H1 (cell line): ENCODE measurements around the gene SSTR4. TPM values are rescaled to one million over a fixed set of nuclear protein-coding genes. Genes with fewer than 3 reads are reported as not detected.

Source experiments
- CTCF ChIA-PET: fragments of 300-600 bp; sonication (Branson Sonifier 250); formaldehyde crosslinking; loops from one replicate; lab custom pipeline; 2021; ENCODE audit not compliant: partially characterized antibody; lab: Charles Lee
- POLR2A ChIA-PET: fragments of 300-600 bp; sonication (Branson Sonifier 250); formaldehyde crosslinking; loops from one replicate; lab custom pipeline; 2021; ENCODE audit warnings: inconsistent platforms; ENCODE audit not compliant: partially characterized antibody; lab: Charles Lee
- DNase-seq, 2 experiments: peaks; one replicate each; pipeline versions ENCODE4 v3.0.0 to v3.0.0-alpha.2; 2010 to 2022; ENCODE audit warnings: low spot score in 2 of 2, low read depth in 1 of 2, mixed read lengths in 1 of 2
- FAIRE-seq: peaks from 2 replicates; lab custom pipeline; 2011; peaks lifted over from hg19 to GRCh38; lab: Jason Lieb, UNC
- H2AFZ ChIP-seq: 2 replicates; pipeline ENCODE4 v1.8.1; 2012; ENCODE audit warnings: low read length, inconsistent platforms
- H2AK5ac ChIP-seq: 2 replicates; pipeline ENCODE4 v1.6.1; 2013; ENCODE audit warnings: low read depth, low read length
- H2BK120ac ChIP-seq: replicated peaks from 2 replicates; pipeline ENCODE3; 2013; ENCODE audit warnings: low read depth, low read length, inconsistent platforms
- H2BK12ac ChIP-seq: 2 replicates; pipeline ENCODE4 v1.6.1; 2013; ENCODE audit warnings: low read depth, low read length
- H2BK15ac ChIP-seq: 2 replicates; pipeline ENCODE4 v1.6.1; 2013; ENCODE audit warnings: low read length
- H2BK20ac ChIP-seq: 2 replicates; pipeline ENCODE4 v1.6.1; 2013; ENCODE audit warnings: low read length
- H2BK5ac ChIP-seq: 2 replicates; pipeline ENCODE4 v1.6.1; 2013; ENCODE audit warnings: low read depth, low read length
- H3K14ac ChIP-seq: 2 replicates; pipeline ENCODE4 v1.6.1; 2013; ENCODE audit warnings: inconsistent platforms; ENCODE audit not compliant: insufficient read length
- H3K18ac ChIP-seq: 2 replicates; pipeline ENCODE4 v1.6.1; 2013; ENCODE audit warnings: low read length; ENCODE audit errors: extremely low read depth
- H3K23ac ChIP-seq: 2 replicates; pipeline ENCODE4 v1.6.1; 2013; ENCODE audit warnings: inconsistent platforms; ENCODE audit not compliant: insufficient read length
- H3K23me2 ChIP-seq: 2 replicates; pipeline ENCODE4 v1.6.1; 2013; ENCODE audit warnings: low read depth, low read length
- H3K27ac ChIP-seq: 2 replicates; pipeline ENCODE4 v1.6.1; 2011; ENCODE audit warnings: low read depth, low read length, inconsistent platforms
- H3K27me3 ChIP-seq, 4 experiments: replicated peaks in 1 of 4; 1 replicate in 1 of 4; 2 replicates in 3 of 4; pipeline versions ENCODE4 v1.6.1 to v1.8.1; 2011 to 2013; ENCODE audit warnings: low read length in 3 of 4, mild to moderate bottlenecking in 3 of 4, inconsistent platforms in 2 of 4, mixed read lengths in 2 of 4, moderate library complexity in 1 of 4; ENCODE audit not compliant: control insufficient read depth in 3 of 4, insufficient read depth in 3 of 4; ENCODE audit errors: extremely low read depth in 1 of 4
- H3K36me3 ChIP-seq, 4 experiments: 2 replicates each; pipeline versions ENCODE4 v1.6.1 to v1.8.1; 2011 to 2013; ENCODE audit warnings: mild to moderate bottlenecking in 4 of 4, low read length in 3 of 4, moderate library complexity in 2 of 4, control low read depth in 1 of 4, inconsistent platforms in 1 of 4; ENCODE audit not compliant: insufficient read depth in 4 of 4, control insufficient read depth in 2 of 4
- H3K4ac ChIP-seq: replicated peaks from 2 replicates; pipeline ENCODE3; 2013; ENCODE audit warnings: low read length, low read depth, mixed read lengths, inconsistent platforms; ENCODE audit not compliant: insufficient read length
- H3K4me1 ChIP-seq, 4 experiments: replicated peaks in 1 of 4; 1 replicate in 1 of 4; 2 replicates in 3 of 4; pipeline versions ENCODE4 v1.6.1 to v1.8.1; 2011 to 2013; ENCODE audit warnings: low read length in 3 of 4, inconsistent platforms in 2 of 4, mixed read lengths in 1 of 4; ENCODE audit not compliant: insufficient read depth in 4 of 4, control insufficient read depth in 3 of 4
- H3K4me2 ChIP-seq, 2 experiments: 2 replicates each; pipeline versions ENCODE4 v1.6.1 to v1.8.1; 2011 to 2013; ENCODE audit warnings: low read depth in 2 of 2, low read length in 2 of 2, control low read depth in 1 of 2, inconsistent platforms in 1 of 2, mild to moderate bottlenecking in 1 of 2; ENCODE audit not compliant: insufficient read depth in 1 of 2
- H3K4me3 ChIP-seq, 4 experiments: fragments of 200-600, 300-600 bp in 1 of 4; sonication (generic), shearing (Covaris generic), sonication (Bioruptor Twin) in 1 of 4; 2 replicates each; pipeline versions ENCODE4 v1.5.1 to v1.8.1; 2011 to 2016; ENCODE audit warnings: low read length in 4 of 4, low read depth in 3 of 4, control low read depth in 2 of 4, inconsistent platforms in 2 of 4, mild to moderate bottlenecking in 2 of 4, mixed read lengths in 1 of 4, moderate library complexity in 1 of 4; ENCODE audit not compliant: insufficient read depth in 2 of 4; ENCODE audit errors: extremely low read depth in 1 of 4
- H3K56ac ChIP-seq: replicated peaks from 2 replicates; pipeline ENCODE3; 2013; ENCODE audit warnings: low read depth, mild to moderate bottlenecking, mixed read lengths, low read length, inconsistent platforms; ENCODE audit not compliant: insufficient read length
- H3K79me1 ChIP-seq: 2 replicates; pipeline ENCODE4 v1.6.1; 2013; ENCODE audit warnings: low read depth, low read length, control low read depth
- H3K79me2 ChIP-seq, 2 experiments: 2 replicates each; pipeline versions ENCODE4 v1.6.1 to v1.8.1; 2012 to 2013; ENCODE audit warnings: low read length in 2 of 2, mild to moderate bottlenecking in 2 of 2, inconsistent platforms in 1 of 2; ENCODE audit not compliant: insufficient read depth in 2 of 2, control insufficient read depth in 1 of 2
- H3K9ac ChIP-seq, 4 experiments: replicated peaks in 1 of 4; 1 replicate in 1 of 4; 2 replicates in 3 of 4; pipeline versions ENCODE4 v1.6.1 to v1.8.1; 2011 to 2013; ENCODE audit warnings: low read depth in 3 of 4, low read length in 3 of 4, control low read depth in 2 of 4, mild to moderate bottlenecking in 2 of 4, moderate library complexity in 2 of 4, inconsistent platforms in 1 of 4; ENCODE audit errors: extremely low read depth in 1 of 4
- H3K9me3 ChIP-seq, 2 experiments: 2 replicates each; pipeline versions ENCODE4 v1.6.1 to v1.8.1; 2012 to 2013; ENCODE audit warnings: mild to moderate bottlenecking in 2 of 2, moderate library complexity in 2 of 2, control low read depth in 1 of 2, inconsistent platforms in 1 of 2, low read depth in 1 of 2, low read length in 1 of 2, mixed read lengths in 1 of 2; ENCODE audit not compliant: insufficient read depth in 2 of 2
- H4K20me1 ChIP-seq, 2 experiments: replicated peaks in 1 of 2; 2 replicates each; pipeline versions ENCODE3 to v1.8.1; 2011 to 2013; ENCODE audit warnings: inconsistent platforms in 2 of 2, low read length in 2 of 2, mild to moderate bottlenecking in 1 of 2; ENCODE audit not compliant: insufficient read depth in 2 of 2, control insufficient read depth in 1 of 2
- H4K5ac ChIP-seq: 2 replicates; pipeline ENCODE4 v1.6.1; 2013; ENCODE audit warnings: low read length, low read depth, mixed read lengths, inconsistent platforms; ENCODE audit not compliant: insufficient read length
- H4K8ac ChIP-seq: 2 replicates; pipeline ENCODE4 v1.8.0; 2013; ENCODE audit warnings: mild to moderate bottlenecking, moderate library complexity, low read length, inconsistent platforms; ENCODE audit not compliant: insufficient read depth; ENCODE audit errors: extremely low read depth
- H4K91ac ChIP-seq: replicated peaks from 2 replicates; pipeline ENCODE3; 2013; ENCODE audit warnings: low read length, mixed read lengths, inconsistent platforms; ENCODE audit not compliant: insufficient read length
- CHD2 ChIP-seq: IDR thresholded peaks from 2 replicates; pipeline ENCODE4 v1.6.1; 2012; ENCODE audit warnings: low read length, improper control_type of control experiment
- SAP30 ChIP-seq: fragments of 300-600 bp; sonication (generic); IDR thresholded peaks from 2 replicates; pipeline ENCODE4 v1.7.1; 2012; ENCODE audit warnings: low read length, moderate library complexity, mild to moderate bottlenecking, inconsistent platforms; ENCODE audit not compliant: insufficient read depth, insufficient replicate concordance
- WGBS, 2 experiments: shearing (Covaris generic) in 1 of 2; methylation state at CpG; one replicate each; pipeline versions ENCODE4 v1.1.6 to v1.1.7; 2013 to 2015; ENCODE audit warnings: low lambda C conversion rate in 2 of 2, mixed read lengths in 2 of 2, inconsistent platforms in 1 of 2, low coverage in 1 of 2, missing lambda C conversion rate in 1 of 2; ENCODE audit not compliant: insufficient replicate concordance in 2 of 2, insufficient coverage in 1 of 2, insufficient read length in 1 of 2; ENCODE audit errors: extremely low coverage in 1 of 2, missing lambda C conversion rate in 1 of 2; 5-methylcytosine and 5-hydroxymethylcytosine counted together
- polyA plus RNA-seq, 7 experiments: library from polyadenylated mRNA; depleted of rRNA in 3 of 7; stranded (reverse) in 5 of 7; unstranded in 2 of 7; fragments of >200 nt in 5 of 7; fragments of 200-250 nt in 2 of 7; gene quantifications; 1 replicate in 5 of 7; 2 replicates in 1 of 7; 4 replicates in 1 of 7; pipeline versions ENCODE4 v1.2.1 to v1.2.3, GENCODE V29; 2011 to 2013; ENCODE audit warnings: missing spikeins in 2 of 7, mixed read lengths in 2 of 7
- total RNA-seq: library from RNA; stranded (reverse); fragmentation: NEBNext Ultra II Directional; extraction: Animal tissue kit (Norgen Biotek cat#: 25700); gene quantifications from 2 replicates; pipeline ENCODE4 v1.2.1, GENCODE V29; 2021

Gene SSTR4
- total and polyA plus RNA-seq, 2 of the 8 experiments (the other 6 are each of a cell fraction or from before 2014, with no cell fraction given), result 0.05 TPM; not detected in 1

- ChIA-PET POLR2A (no interaction called here), CTCF (interaction anchor here (1.6 to 2.8 kb wide), 3 partner anchors 10 to 308 kb away, joined by 4 to 8 read pairs (median 5); no protein-coding TSS in a partner anchor)
- no peak overlapping the region for H2AK5ac ChIP-seq
- H3K14ac ChIP-seq, result no peak overlapping the region
- no peak overlapping the region for H2BK20ac ChIP-seq
- no peak overlapping the region for H2BK120ac ChIP-seq
- H3K79me1 ChIP-seq, result no peaks in the 10 kb centered on the region
- no peak overlapping the region for H4K91ac ChIP-seq
- H3K9ac ChIP-seq, result no peak overlapping the region
- no peaks in the 10 kb centered on the region for H4K20me1 ChIP-seq
- DNase-seq, result no peak
- H3K4me3 ChIP-seq, result no peak overlapping the region
- TF ChIP-seq CHD2 (no peak), SAP30 (no peak)
- no peak overlapping the region for H2BK15ac ChIP-seq
- no peak overlapping the region for H3K27ac ChIP-seq
- H4K8ac ChIP-seq, result no peak overlapping the region
- H3K9me3 ChIP-seq, result peaks cover 0 to 5% of the 10 kb centered on the region in 2 experiments; a peak in 1 of 4 replicates
- no peak overlapping the region for H4K5ac ChIP-seq
- no peak overlapping the region for H2AFZ ChIP-seq
- H3K56ac ChIP-seq, result no peak overlapping the region
- no peak overlapping the region for H3K23ac ChIP-seq
- H3K4ac ChIP-seq, result no peak overlapping the region
- 84% methylated on average over 5 of the region's 5 CpGs; no CpG with 5 or more reads in 1 of the 2 experiments for WGBS, 2 experiments
- no peak overlapping the region for H3K18ac ChIP-seq
- no peak overlapping the region for H3K4me2 ChIP-seq
- H3K4me1 ChIP-seq, result peaks cover 0 to 3% (median 0%) of the 10 kb centered on the region in 4 experiments; a peak in 1 of 7 replicates
- H2BK12ac ChIP-seq, result no peak overlapping the region
- H3K27me3 ChIP-seq, result peaks cover 21 to 48% (median 41%) of the 10 kb centered on the region in 4 experiments
- no peak overlapping the region for H2BK5ac ChIP-seq
- no peaks in the 10 kb centered on the region for H3K79me2 ChIP-seq
- no peak for FAIRE-seq
- peaks cover 2% of the 10 kb centered on the region; the same call in 1 of the 2 replicates for H3K23me2 ChIP-seq
- H3K36me3 ChIP-seq, result no peaks in the 10 kb centered on the region; a peak in 1 of 8 replicates
Observed at GRCh38 chr20:23032750-23033078, 2.4 kb upstream of the SSTR4 start.
